Parathyroid adenoma (tissue), 2 donors: ENCODE measurements around the gene PITHD1.

ENCODE experiments used
- H2AFZ ChIP-seq: fragments of 300-600 bp; sonication (generic); one replicate; pipeline ENCODE4 v1.7.0; 2017; ENCODE audit warnings: antibody characterized with exemption, mild to moderate bottlenecking
- H3K27ac ChIP-seq: fragments of 300-600 bp; sonication (generic); one replicate; pipeline ENCODE4 v1.7.0; 2017
- H3K27me3 ChIP-seq: fragments of 300-600 bp; sonication (generic); one replicate; pipeline ENCODE4 v1.7.0; 2017; ENCODE audit warnings: low read length; ENCODE audit not compliant: control insufficient read depth, insufficient read depth
- H3K36me3 ChIP-seq: fragments of 300-600 bp; sonication (generic); one replicate; pipeline ENCODE4 v1.7.0; 2017; ENCODE audit warnings: low read length; ENCODE audit not compliant: control insufficient read depth, insufficient read depth
- H3K4me1 ChIP-seq: fragments of 300-600 bp; sonication (generic); one replicate; pipeline ENCODE4 v1.7.0; 2017; ENCODE audit warnings: control low read depth
- H3K4me2 ChIP-seq: fragments of 300-600 bp; sonication (generic); one replicate; pipeline ENCODE4 v1.7.0; 2017; ENCODE audit warnings: low read length
- H3K4me3 ChIP-seq: fragments of 300-600 bp; sonication (generic); one replicate; pipeline ENCODE4 v1.7.0; 2017; ENCODE audit warnings: low read depth, low read length
- H3K79me2 ChIP-seq: fragments of 300-600 bp; sonication (generic); one replicate; pipeline ENCODE4 v1.7.0; 2017; ENCODE audit warnings: control low read depth
- H3K9ac ChIP-seq: fragments of 300-600 bp; sonication (generic); one replicate; pipeline ENCODE4 v1.7.0; 2017; ENCODE audit warnings: mild to moderate bottlenecking
- H3K9me3 ChIP-seq: fragments of 300-600 bp; sonication (generic); one replicate; pipeline ENCODE4 v1.7.0; 2017; ENCODE audit warnings: low read length; ENCODE audit not compliant: control insufficient read depth
- CTCF ChIP-seq: fragments of 300-600 bp; sonication (generic); IDR thresholded peaks from one replicate; pipeline ENCODE4 v1.7.0; 2017; ENCODE audit warnings: antibody characterized with exemption, mild to moderate bottlenecking
- donor health status: primary hyperparathyroidism.

The PITHD1 gene

DNA sequence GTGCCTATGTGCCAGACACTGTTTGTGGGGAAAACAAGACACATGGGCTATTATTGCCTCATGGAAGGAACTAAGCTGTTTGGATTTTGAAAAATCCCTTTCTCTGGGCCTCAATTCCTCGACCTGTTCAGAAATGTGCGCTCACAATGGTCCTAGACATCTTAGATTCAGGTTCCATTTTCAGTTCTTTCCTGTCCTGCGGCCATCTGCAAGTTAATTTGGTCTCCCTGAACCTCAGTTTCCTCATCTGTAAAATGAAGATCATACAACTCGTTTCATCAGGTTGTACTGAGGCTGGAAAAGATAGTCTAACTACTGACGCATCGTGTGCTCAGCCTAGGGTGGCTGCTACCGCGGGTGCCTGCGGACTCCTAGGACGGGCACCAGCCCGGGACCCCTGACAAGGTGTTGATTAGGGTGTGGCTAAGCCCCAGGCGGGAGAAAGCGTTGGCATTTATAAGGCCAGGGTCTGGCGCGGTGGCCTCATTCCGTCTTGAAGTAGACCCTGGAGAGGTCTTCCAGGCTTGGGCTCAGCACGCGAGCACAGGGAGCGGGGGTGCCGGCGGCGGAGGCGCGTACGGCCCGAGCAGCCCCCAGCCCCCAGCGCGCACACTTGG lies 35.4 kb upstream of the PITHD1 start:
- peak overlapping the region; percentile 92 for H3K4me2 ChIP-seq
- TF ChIP-seq CTCF = no peak
- H3K4me3 ChIP-seq = peak overlapping the region; percentile 76
- no peaks in the 10 kb centered on the region for H3K27me3 ChIP-seq
- no peaks in the 10 kb centered on the region for H3K36me3 ChIP-seq
- peaks cover 5% of the 10 kb centered on the region for H3K79me2 ChIP-seq
- no peak overlapping the region for H3K9ac ChIP-seq
- H3K27ac ChIP-seq = peak overlapping the region; percentile 42
- peak overlapping the region; percentile 89 for H2AFZ ChIP-seq
- no peaks in the 10 kb centered on the region for H3K9me3 ChIP-seq
- peaks cover 15% of the 10 kb centered on the region for H3K4me1 ChIP-seq

- Histone ChIP-seq H3K36me3 (no peaks in the 10 kb centered on the region), H3K4me1 (peaks cover 18% of the 10 kb centered on the region)
- no peak for TF ChIP-seq CTCF
These were observed 34.7 kb upstream of the PITHD1 start, which contains the start of gene ELOA for GRCh38 chr1:23743287-23744152. Gene ELOA (plus strand): TSS chr1:23743471. CDS start chr1:23743504, 33 bp downstream.

DNA sequence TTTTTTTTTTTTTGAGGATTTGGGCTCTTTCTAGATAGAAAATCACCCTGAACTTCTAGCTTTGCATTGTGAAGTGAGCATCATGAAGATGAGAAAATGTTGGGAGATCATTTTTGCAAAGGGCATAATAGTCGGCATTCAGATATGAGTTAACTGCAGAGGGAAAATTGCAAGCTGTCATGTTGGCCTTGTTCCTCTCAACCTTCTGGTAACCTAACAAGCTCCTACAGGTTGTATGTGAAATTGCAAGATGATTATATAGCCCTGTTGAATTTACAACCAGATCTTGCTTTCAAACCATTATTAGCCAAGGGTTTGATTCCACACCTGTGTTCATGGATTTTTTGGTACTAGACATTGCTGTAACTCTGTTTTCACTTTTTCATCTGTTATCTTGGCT lies 32.7 kb upstream of the PITHD1 start:
- Histone ChIP-seq H3K36me3 (no peaks in the 10 kb centered on the region), H3K4me1 (peaks cover 18% of the 10 kb centered on the region), H3K27me3 (no peaks in the 10 kb centered on the region), H3K9ac (no peak overlapping the region), H3K4me2 (peak overlapping the region; percentile 92), H3K27ac (no peak overlapping the region), H3K9me3 (no peaks in the 10 kb centered on the region), H3K79me2 (peaks cover 11% of the 10 kb centered on the region), H3K4me3 (peak overlapping the region; percentile 76), H2AFZ (no peak overlapping the region)
- peak; percentile 13 for TF ChIP-seq CTCF

More at GRCh38 chr1:23743287-23744152, 34.7 kb upstream of the PITHD1 start, which contains the start of gene ELOA:
- Histone ChIP-seq H3K27me3 (no peaks in the 10 kb centered on the region), H3K79me2 (peaks cover 7% of the 10 kb centered on the region), H2AFZ (peak within 1 kb of the TSS; percentile 89), H3K4me3 (peak within 1 kb of the TSS; percentile 76), H3K9me3 (no peaks in the 10 kb centered on the region), H3K4me2 (peak within 1 kb of the TSS; percentile 92), H3K27ac (peak within 1 kb of the TSS; percentile 77), H3K9ac (peak within 1 kb of the TSS; percentile 43)

DNA sequence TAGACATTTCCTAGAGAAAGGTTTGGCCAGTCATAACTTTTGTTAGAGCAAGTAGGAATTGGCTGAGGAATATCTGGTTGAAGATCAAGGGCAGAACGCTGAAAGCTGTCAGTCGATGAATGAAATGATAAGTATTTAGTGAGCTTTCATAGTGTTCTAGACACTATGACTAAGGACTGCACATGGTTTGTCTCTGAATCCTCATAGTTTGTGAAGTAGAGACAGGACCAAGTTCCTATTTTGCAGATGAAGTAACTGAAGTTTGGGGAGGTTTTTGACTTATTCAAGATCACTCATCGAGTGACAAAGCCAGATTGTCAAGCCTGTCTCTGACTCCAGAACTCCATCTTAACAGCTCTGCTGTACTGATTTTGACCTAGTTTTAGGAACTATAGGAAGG lies 30.2 kb upstream of the PITHD1 start:
- Histone ChIP-seq H3K27ac (no peak overlapping the region), H3K36me3 (no peaks in the 10 kb centered on the region), H2AFZ (no peak overlapping the region), H3K9ac (no peak overlapping the region), H3K27me3 (no peaks in the 10 kb centered on the region), H3K4me2 (peak overlapping the region; percentile 24), H3K4me3 (no peak overlapping the region), H3K4me1 (peaks cover 11% of the 10 kb centered on the region), H3K9me3 (no peaks in the 10 kb centered on the region), H3K79me2 (peaks cover 16% of the 10 kb centered on the region)
- no peak for TF ChIP-seq CTCF
